Psoas muscle (tissue), 8 donors: ENCODE results near the gene SLC35E1. TPM values are rescaled to one million over a fixed set of nuclear protein-coding genes. Genes with fewer than 3 reads are reported as not detected.

ENCODE experiments used
- ATAC-seq, 4 donors: fragments of 200-7000 bp; cut with Tn5 transposase; one replicate each; pipeline ENCODE4 v1.9.1; 2020; ENCODE audit warnings: moderate library complexity in 3 of 4, mild to moderate bottlenecking in 2 of 4
- DNase-seq, 2 donors: peaks; one replicate each; pipeline ENCODE4 v3.0.0-alpha.2; 2020
- H3K27ac ChIP-seq: fragments of 200-600 bp; one replicate; pipeline ENCODE4 v1.8.0; 2022
- H3K27me3 ChIP-seq, 3 donors: fragments of 200-600 bp in 1 of 3; one replicate each; pipeline versions ENCODE4 v1.6.1 to v1.8.0; 2013 to 2022; ENCODE audit warnings: low read length in 2 of 3, mild to moderate bottlenecking in 2 of 3, moderate library complexity in 1 of 3; ENCODE audit not compliant: insufficient read depth in 3 of 3
- H3K36me3 ChIP-seq, 2 donors: fragments of 200-600 bp in 1 of 2; one replicate each; pipeline versions ENCODE4 v1.6.1 to v1.8.0; 2013 to 2022; ENCODE audit warnings: low read depth in 1 of 2, mild to moderate bottlenecking in 1 of 2, moderate library complexity in 1 of 2; ENCODE audit not compliant: insufficient read depth in 1 of 2
- H3K4me1 ChIP-seq: fragments of 200-600 bp; one replicate; pipeline ENCODE4 v1.8.0; 2022
- H3K4me3 ChIP-seq: fragments of 200-600 bp; one replicate; pipeline ENCODE4 v1.8.0; 2022; ENCODE audit warnings: mild to moderate bottlenecking
- H3K9me3 ChIP-seq: fragments of 200-600 bp; one replicate; pipeline ENCODE4 v1.8.0; 2022
- CTCF ChIP-seq: fragments of 200-600 bp; IDR thresholded peaks from one replicate; pipeline ENCODE4 v1.8.0; 2022; ENCODE audit warnings: antibody characterized with exemption
- WGBS, 3 donors: extraction: QIAGEN DNeasy Blood & Tissue Kit; methylation state at CpG; one replicate each; pipeline versions ENCODE4 v1.1.6 to v1.1.7; 2013; 5-methylcytosine and 5-hydroxymethylcytosine counted together
- intact Hi-C, 2 donors: fragments of 100-400 bp; cut with DNase I; formaldehyde crosslinking; loops; one replicate each; pipeline versions ENCODE4 v1.11.0 to v1.14.2; 2022
- polyA plus RNA-seq, 3 donors: library from polyadenylated mRNA; stranded (reverse); fragments of 200-250 nt; gene quantifications; one replicate each; pipeline ENCODE4 v1.2.3, GENCODE V29; 2013
- total RNA-seq, 4 donors: library from RNA; stranded (reverse); fragmentation: NEBNext Ultra II Directional in 2 of 4; extraction: Animal tissue kit (Norgen Biotek cat#: 25700) in 2 of 4; gene quantifications; one replicate each; pipeline versions ENCODE4 v1.2.1 to v1.2.4, GENCODE V29; 2021 to 2023
- donor health status: healthy with polysubstance abuse.
- donor health status: DM: no; HTN: no; CAD: no; lungs with moderate emphysema.
- donor health status: Bipolar disorder and iron deficiency.
- donor health status: healthy.
- donor health status: DM: yes; HTN: yes; CAD: no.
- donor health status: DM: no; HTN: no; CAD: no.
- donor health status: DM: no; HTN: no; CAD: no.
- donor health status: DM: yes; HTN: yes; CAD: no.

The SLC35E1 gene
- total and polyA plus RNA-seq, 7 donors: 17.1 to 42.1 (median 27.4) TPM

GRCh38 chr19:16619457-16619856 lies 47.2 kb upstream of the SLC35E1 start:
- peaks cover 68% of the 10 kb centered on the region for H3K4me1 ChIP-seq
- H3K27ac ChIP-seq: peak overlapping the region; percentile 58
- intact Hi-C loops: no loop called here
- no peak overlapping the region for H3K4me3 ChIP-seq
- H3K36me3 ChIP-seq: peaks cover 0 to 10% of the 10 kb centered on the region in 2 donors
- 17 to 35% (median 30%) methylated on average over 7 of the region's 7 CpGs for WGBS, 3 donors
- ATAC-seq (peak; percentile 49 to 79 (median 66)), DNase-seq (peak; percentile 23 to 81)
- H3K9me3 ChIP-seq: no peaks in the 10 kb centered on the region
- no peaks in the 10 kb centered on the region for H3K27me3 ChIP-seq
- TF ChIP-seq CTCF: no peak

GRCh38 chr19:16618248-16618647 lies 46.0 kb upstream of the SLC35E1 start:
- Histone ChIP-seq H3K27me3 (no peaks in the 10 kb centered on the region), H3K4me3 (no peak overlapping the region), H3K36me3 (peaks cover 0 to 6% of the 10 kb centered on the region in 2 donors), H3K9me3 (no peaks in the 10 kb centered on the region), H3K4me1 (peaks cover 69% of the 10 kb centered on the region), H3K27ac (no peak overlapping the region)
- ATAC-seq: no peak
- no peak for TF ChIP-seq CTCF
- intact Hi-C loops: no loop called here
- peak in 1 of 2 donors; percentile 17 for DNase-seq
- WGBS, 3 donors: 86 to 89% (median 86%) methylated on average over 7 of the region's 7 CpGs

GRCh38 chr19:16615808-16616207 lies 43.6 kb upstream of the SLC35E1 start:
- TF ChIP-seq CTCF: no peak
- intact Hi-C loops: no loop called here
- no peak for ATAC-seq
- WGBS, 3 donors: 46 to 54% (median 46%) methylated on average over 1 of the region's 1 CpG
- Histone ChIP-seq H3K4me1 (peaks cover 71% of the 10 kb centered on the region), H3K36me3 (no peaks in the 10 kb centered on the region), H3K9me3 (no peaks in the 10 kb centered on the region), H3K27me3 (no peaks in the 10 kb centered on the region), H3K4me3 (no peak overlapping the region), H3K27ac (no peak overlapping the region)
- no peak for DNase-seq

GRCh38 chr19:16614941-16615340 lies 42.7 kb upstream of the SLC35E1 start:
- Histone ChIP-seq H3K4me1 (peaks cover 65% of the 10 kb centered on the region), H3K9me3 (no peaks in the 10 kb centered on the region), H3K27ac (no peak overlapping the region), H3K27me3 (no peaks in the 10 kb centered on the region), H3K4me3 (no peak overlapping the region), H3K36me3 (no peaks in the 10 kb centered on the region)
- DNase-seq (no peak), ATAC-seq (no peak)
- WGBS, 3 donors: 55 to 56% (median 56%) methylated on average over 2 of the region's 2 CpGs
- TF ChIP-seq CTCF: no peak
- intact Hi-C loops: no loop called here

- Histone ChIP-seq H3K36me3 (no peaks in the 10 kb centered on the region), H3K27me3 (no peaks in the 10 kb centered on the region), H3K27ac (no peak overlapping the region), H3K4me1 (peaks cover 60% of the 10 kb centered on the region), H3K4me3 (no peak overlapping the region), H3K9me3 (no peaks in the 10 kb centered on the region)
- DNase-seq (peak in 1 of 2 donors; percentile 3), ATAC-seq (no peak)
- WGBS, 3 donors: 75 to 89% (median 82%) methylated on average over 2 of the region's 2 CpGs
- intact Hi-C loops: no loop called here
- no peak for TF ChIP-seq CTCF
Measured at GRCh38 chr19:16613841-16614240, 41.6 kb upstream of the SLC35E1 start.
